Stimulated activated CD4-positive, alpha-beta T cell treated with anti-CD3 and anti-CD28 coated beads, TNF-alpha, amount 100 ng/mL, for 4 hours (primary cell): ENCODE results near the gene LRRC23.
"Not testable (repeated sequence)": the region's sequence is repeated elsewhere in the genome, so short reads cannot be mapped to it uniquely, and the experiment has no call there.

Source experiments
- DNase-seq, 3 experiments: peaks; one replicate each; pipeline ENCODE4 v3.0.0-alpha.2; 2020; ENCODE audit warnings: low read depth in 3 of 3

Gene LRRC23

DNA sequence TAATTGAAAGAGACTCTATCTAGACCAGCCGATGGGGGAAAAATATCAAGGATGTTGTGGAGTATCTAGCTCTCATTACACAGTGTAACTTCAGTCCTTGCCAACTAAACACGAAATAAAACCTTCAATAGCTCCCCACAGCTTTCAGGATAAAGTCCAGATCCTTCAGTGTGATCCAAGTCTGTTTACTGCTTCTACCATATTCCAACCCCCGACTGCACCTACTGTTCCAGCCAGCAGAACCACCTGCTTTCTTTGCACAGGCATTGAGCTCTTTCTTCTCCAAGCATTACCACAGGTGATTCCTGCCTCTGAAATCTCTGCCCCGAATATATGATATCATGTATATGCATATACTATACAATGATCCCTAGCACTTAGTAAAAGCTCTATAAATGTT, 2.2 kb upstream of the LRRC23 start:
- no peak for DNase-seq

DNA sequence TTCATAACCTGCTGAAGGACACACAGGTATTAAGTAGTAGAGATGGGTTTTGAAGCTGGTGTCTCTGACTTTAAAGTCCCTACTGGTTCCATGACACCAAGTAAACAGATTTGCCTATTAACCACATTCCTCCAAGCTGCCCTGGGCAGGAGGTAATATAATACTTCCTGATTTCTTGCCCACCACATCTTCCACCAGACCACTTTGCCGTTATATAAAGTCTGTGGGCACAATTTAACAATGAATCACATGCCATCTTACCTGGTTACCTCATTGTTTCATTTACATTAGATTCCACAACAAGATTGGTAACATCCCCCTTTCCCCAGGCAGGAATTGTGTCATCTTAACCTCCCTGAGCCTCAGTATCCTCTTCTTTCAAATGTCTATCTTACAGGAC, 900 bp upstream of the LRRC23 start:
- no peak for DNase-seq

- DNase-seq: no peak
These were observed 905 bp downstream of the LRRC23 start for GRCh38 chr12:6905414-6906040.

- DNase-seq: not testable (repeated sequence)
These were observed 3.5 kb downstream of the LRRC23 start for GRCh38 chr12:6908141-6908540.

- no peak for DNase-seq
These were observed 5.0 kb downstream of the LRRC23 start for GRCh38 chr12:6909421-6910145.

DNA sequence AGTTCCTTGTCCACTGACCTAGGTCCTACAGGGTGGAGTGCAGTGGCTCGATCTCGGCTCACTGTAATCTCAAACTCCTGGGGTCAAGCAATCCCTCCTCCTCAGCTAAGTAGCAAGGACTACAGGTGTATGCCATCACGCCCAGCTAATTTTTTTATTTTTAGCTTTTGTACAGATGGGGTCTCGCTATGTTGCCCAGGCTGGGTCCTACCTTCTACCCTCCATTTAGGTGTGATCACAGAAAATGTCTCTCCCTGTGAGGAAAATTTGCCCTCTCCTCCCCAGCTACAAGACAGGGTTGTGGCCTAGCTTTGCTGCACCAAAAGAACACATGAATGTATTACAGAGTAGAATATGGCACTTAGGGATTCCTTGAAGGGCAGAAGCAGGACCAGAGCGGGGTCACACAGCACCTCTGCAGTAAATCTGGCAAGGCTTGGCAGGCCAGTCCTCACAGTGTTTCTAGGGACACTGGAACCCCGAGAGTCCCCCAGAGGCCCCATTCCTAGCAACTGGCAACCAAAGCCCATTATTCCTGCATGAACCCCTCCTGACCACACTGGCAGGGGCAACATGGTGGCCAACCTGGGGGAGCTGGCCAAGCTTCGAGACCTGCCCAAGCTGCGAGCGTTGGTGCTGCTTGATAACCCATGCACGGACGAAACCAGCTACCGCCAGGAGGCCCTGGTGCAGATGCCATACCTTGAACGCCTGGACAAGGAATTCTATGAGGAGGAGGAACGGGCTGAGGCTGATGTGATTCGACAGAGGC, 7.7 kb downstream of the LRRC23 start:
- no peak for DNase-seq

DNA sequence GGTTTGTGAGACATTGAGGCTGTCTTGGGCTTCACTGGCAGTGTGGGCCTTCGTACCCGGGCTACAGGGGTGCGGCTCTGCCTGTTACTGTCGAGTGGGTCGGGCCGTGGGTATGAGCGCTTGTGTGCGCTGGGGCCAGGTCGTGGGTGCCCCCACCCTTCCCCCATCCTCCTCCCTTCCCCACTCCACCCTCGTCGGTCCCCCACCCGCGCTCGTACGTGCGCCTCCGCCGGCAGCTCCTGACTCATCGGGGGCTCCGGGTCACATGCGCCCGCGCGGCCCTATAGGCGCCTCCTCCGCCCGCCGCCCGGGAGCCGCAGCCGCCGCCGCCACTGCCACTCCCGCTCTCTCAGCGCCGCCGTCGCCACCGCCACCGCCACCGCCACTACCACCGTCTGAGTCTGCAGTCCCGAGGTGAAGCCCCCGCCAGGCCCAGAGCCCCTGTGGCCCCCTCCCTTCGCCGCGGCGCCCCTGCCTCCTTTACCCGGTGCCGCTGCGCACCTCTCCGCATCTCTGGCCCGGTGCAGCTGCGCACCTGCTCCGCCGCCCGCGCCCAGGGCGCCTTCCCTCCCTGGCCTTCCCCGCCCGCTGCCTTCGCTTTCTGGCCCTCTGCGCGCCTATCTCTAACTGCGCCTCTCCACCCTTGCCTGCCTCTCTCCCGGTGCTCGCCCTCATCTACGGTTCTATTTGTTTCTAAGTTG, 9.8 kb downstream of the LRRC23 start, which contains the start of gene ENO2:
Gene ENO2 (plus strand): TSS at position 335 of the 701 bp plus-strand sequence. CDS start 1,253 bp downstream, outside the sequence.
- peak; percentile 70 to 83 (median 80) for DNase-seq

- DNase-seq: no peak
These were observed 10.5 kb downstream of the LRRC23 start for GRCh38 chr12:6914947-6915788.

DNA sequence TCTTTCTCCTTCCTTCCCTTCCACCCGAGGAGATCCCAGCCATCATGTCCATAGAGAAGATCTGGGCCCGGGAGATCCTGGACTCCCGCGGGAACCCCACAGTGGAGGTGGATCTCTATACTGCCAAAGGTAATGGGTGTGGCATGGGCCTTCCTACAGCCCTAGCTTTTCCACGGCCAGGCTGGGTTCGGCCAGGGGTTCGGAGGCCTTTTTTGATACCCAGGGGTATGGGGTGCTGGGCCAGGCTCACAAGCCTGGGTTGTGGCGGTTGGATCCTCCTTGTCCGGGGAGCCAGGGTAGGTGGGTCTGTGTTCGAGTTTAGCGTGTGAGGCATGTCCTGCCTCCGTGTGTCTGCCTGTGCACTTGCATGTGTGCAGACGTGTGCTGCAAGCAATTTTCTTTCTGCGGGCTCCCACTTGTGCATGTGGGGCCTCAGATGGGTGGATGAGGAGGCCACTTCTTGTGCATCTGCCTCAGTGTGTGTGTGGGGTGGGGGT, 11.2 kb downstream of the LRRC23 start:
- no peak for DNase-seq

DNA sequence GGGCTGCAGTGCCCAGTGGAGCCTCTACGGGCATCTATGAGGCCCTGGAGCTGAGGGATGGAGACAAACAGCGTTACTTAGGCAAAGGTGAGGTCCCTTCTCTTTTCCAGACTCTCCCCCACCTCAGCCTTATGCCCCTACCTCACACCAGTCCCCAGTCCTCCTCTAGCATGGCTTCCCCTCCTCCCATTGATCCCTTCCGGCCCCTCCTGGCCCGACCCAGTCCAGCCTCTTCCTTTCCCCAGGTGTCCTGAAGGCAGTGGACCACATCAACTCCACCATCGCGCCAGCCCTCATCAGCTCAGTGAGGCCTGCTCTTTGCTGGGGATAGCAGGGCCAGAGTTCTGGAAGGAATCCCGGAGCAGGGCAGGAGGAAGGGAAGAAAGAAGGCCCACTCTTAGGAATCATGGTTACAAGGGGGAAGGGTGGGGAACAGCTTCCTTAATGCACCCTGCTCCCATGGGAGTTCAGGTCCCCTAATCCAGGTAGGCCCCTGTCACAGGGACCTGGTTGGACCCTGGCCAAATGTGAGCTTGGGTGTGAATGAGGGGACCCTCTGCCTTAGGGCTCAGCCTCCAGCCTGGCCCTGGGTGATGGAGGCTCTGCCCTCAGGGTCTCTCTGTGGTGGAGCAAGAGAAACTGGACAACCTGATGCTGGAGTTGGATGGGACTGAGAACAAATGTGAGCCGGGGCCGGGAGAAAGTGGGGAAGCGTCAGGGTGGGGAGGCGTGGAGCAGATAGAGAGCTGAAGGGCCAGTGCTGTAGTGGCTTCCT, 12.0 kb downstream of the LRRC23 start:
- no peak for DNase-seq

- DNase-seq: no peak
These were observed 13.0 kb downstream of the LRRC23 start for GRCh38 chr12:6917491-6918231.

GRCh38 chr12:6919588-6919987, 15.0 kb downstream of the LRRC23 start:
- DNase-seq: no peak

GRCh38 chr12:6921539-6921938, 16.9 kb downstream of the LRRC23 start:
- DNase-seq: no peak

GRCh38 chr12:6921996-6922946, 17.6 kb downstream of the LRRC23 start:
- DNase-seq: no peak

DNA sequence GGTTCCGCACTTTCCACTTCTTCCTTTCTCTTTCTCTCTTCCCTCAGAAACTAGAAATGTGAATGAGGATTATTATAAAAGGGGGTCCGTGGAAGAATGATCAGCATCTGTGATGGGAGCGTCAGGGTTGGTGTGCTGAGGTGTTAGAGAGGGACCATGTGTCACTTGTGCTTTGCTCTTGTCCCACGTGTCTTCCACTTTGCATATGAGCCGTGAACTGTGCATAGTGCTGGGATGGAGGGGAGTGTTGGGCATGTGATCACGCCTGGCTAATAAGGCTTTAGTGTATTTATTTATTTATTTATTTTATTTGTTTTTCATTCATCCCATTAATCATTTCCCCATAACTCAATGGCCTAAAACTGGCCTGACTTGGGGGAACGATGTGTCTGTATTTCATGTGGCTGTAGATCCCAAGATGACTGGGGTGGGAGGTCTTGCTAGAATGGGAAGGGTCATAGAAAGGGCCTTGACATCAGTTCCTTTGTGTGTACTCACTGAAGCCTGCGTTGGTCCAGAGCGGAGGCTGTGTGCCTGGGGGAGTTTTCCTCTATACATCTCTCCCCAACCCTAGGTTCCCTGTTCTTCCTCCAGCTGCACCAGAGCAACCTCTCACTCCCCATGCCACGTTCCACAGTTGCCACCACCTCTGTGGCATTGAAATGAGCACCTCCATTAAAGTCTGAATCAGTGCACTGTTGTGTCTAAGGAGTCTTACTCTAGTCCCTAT, 18.5 kb downstream of the LRRC23 start:
- no peak for DNase-seq

DNA sequence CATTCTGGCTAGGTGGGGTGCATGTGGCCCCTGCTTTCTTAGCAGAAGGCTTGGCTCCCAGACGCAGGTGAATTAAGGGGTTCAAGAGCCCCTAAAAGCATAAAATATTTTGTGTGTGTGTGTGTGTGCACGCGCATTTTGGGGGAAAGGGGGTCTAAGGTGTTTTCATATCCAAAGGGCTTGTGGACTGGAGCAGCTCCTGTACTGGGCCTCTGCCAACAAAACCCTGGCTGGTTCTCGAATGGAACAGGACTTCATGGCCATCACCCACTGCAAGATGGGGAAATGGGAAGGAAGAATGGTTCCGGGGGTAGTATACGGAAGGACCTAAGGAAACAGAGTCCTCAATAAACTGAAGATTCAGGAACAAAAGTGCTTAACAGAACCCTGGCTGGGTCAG, 19.2 kb downstream of the LRRC23 start:
- DNase-seq: no peak

- DNase-seq: no peak
These were observed 20.6 kb downstream of the LRRC23 start for GRCh38 chr12:6925239-6925539.
